NCI-H82 treated with DMSO at 0.1 percent for 48 hours (cell line): ENCODE data around the gene ECM1.

Source experiments
- DNase-seq: peaks from one replicate; lab custom pipeline; 2025; ENCODE audit not compliant: unreplicated experiment; lab: John Stamatoyannopoulos, UW

ECM1 gene

DNA sequence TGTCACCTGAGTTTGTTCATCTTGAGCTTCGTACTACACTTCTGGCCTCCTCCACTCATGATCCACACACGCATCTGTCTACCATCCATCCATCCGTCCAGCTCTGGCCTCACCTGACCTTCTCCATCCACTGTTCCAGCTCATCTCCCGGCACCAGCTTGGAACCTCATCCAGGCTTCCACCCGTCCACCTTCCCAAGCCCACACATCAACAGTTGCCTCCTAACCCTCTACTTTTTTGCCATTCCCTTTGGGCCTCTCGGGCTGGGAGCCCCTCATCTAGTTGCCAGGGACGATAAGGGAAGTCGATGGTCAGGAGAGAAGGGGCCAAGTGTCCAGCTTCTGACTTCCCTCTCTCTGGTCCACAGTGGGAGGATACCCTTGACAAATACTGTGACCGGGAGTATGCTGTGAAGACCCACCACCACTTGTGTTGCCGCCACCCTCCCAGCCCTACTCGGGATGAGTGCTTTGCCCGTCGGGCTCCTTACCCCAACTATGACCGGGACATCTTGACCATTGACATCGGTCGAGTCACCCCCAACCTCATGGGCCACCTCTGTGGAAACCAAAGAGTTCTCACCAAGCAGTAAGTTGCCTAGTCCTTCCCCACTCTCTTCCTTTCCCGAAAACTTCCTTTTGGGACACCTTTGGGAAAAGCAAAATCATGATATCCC is 4.2 kb downstream of the ECM1 start:
- no peak for DNase-seq

DNA sequence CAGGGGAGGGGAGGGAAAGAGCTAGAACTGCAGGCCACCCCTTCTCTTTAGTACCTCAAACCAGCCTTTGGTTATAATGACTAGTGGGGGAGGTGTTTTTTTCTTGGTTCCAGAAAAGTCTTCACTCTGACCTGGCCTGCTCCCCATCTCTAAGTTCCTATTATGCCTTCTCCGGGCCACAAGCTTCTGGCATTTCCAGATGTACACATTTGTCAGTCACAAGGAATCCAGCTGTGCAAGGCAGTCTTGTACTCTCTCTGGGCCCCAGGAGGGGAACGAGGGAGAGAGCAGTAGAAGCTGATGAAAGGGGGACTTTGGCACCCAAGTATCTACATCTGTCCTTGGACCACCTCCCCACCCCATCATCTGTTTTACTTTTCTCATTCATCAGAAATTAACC is 4.9 kb downstream of the ECM1 start:
- no peak for DNase-seq

GRCh38 chr1:150513351-150513791 is 5.5 kb downstream of the ECM1 start:
- peak; percentile 34 for DNase-seq

- no peak for DNase-seq
Measured at GRCh38 chr1:150514260-150514659, 6.4 kb downstream of the ECM1 start.

DNA sequence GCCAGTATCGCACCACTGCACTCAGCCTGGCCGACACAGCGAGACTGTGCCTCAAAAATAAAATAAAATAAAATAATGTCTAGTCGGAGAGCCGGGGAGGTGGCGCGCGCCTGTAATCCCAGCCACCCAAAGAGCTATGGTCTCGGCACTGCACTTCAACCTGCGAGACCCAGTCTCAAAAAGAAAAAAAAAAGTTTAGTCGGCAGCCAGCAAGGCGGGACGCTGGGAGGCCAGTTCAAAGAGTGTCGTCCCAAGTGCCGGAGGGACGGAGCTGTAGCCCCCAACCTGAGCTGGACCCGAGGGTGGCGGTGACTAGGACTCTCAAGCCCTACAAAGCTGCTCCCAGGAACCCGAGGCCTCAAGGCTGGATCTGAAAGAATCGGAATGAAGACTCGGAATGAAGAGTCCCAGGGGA is 7.0 kb downstream of the ECM1 start:
- no peak for DNase-seq

DNA sequence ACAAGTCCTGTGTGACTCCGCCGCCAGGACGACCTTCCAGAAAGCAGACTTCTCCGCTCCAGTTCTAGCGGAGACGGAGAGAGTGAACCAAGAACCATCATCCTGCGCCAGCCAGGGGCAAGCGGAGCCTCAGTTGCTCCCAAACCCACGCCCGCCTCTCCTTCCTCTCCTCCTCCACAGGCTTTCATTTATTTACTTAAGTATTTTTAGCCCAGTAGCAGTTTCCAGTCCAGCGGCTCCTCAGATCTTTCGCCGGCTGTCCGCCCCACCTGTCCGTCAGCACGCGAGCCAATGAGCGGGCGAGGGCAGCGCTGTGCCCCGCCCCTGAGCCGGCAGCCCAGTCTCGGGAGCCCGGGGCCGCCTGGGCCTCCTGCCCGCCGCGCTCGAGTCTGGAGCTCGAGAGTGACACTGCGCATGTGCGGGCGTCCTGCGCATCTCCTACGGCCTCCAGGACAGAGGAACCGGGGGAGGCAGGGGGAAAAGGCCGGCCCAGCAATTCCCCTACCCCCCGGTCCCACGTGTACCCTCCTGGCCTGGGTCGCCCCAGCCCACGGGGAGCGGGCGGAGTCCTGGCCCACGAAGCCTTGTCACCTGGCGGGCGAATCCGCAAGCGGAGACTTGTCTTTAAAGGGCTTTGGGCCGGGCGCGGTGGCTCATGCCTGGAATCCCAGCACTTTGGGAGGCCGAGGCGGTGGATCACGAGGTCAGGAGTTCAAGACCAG is 7.6 kb downstream of the ECM1 start, which contains the start of gene FALEC:
Gene FALEC (plus strand): TSS at position 425 of the 722 bp plus-strand sequence.
- peak; percentile 95 for DNase-seq

DNA sequence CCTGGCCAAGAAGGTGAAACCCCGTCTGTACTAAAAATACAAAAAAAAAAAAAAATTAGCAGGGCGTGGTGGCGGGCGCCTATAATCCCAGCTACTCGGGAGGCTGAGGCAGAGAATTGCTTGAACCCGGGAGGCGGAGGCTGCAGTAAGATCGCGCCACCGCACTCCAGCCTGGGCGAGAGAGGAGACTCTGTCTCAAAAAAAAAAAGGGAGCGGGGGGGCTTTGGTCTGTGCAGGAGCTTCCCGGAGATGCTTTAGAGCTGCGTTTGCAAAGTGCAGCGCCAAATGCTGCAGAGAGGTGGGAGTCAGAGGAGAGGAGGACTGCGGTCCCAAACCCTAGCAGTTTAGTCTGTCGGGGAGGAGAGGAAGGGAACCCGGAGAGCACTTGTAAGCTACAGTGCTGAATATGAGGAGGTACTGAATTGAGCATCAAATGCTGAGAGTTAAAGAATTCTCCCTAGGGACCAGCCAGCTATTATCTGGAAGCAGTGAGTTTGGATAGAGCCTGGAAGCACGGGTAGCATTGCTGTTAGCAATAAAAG is 8.2 kb downstream of the ECM1 start:
- peak; percentile 23 for DNase-seq

- DNase-seq: no peak
Measured at GRCh38 chr1:150516616-150517015, 8.7 kb downstream of the ECM1 start.

GRCh38 chr1:150521196-150521968 is 13.5 kb downstream of the ECM1 start:
- no peak for DNase-seq

- DNase-seq: no peak
Measured at GRCh38 chr1:150525348-150525747, 17.4 kb downstream of the ECM1 start.

DNA sequence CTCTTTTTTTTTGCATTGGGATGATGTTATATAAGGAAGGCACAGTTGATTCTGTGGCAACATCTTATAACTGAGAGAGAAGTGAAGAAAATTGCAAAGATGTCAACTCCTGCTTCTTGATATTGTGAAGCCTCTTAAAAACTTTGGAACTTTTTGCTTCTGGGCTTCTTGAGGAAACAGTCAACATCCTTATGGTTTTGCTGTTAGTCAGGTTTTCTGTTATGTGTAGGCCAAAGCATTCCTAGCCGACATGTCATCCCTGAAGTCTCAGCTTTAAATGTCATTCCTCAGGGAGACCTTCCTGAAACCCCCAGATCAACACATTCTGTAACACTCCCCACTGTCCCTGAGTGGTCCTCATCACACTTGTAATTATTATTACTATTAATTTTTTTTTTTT is 20.3 kb downstream of the ECM1 start:
- no peak for DNase-seq

DNA sequence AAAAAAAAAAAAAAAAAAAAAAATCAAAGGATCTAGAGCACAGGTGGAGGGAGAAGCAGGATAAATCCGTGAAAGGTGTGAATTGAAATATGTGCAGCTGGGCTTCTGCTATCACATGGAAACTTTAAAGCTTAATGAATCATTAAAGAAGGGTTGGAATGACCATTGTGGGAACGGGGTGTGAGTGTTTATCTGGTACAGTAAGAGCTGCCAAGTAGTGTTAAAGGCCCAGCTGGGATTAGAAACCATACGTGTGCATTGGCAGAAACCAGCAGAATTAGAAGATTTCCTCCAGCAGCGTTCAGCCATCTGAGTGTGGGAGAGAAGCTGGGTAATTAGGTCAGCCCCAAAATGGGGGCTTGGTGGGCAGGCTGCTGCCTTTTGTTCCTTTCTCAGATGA is 21.1 kb downstream of the ECM1 start:
- no peak for DNase-seq

- DNase-seq: no peak
Measured at GRCh38 chr1:150530491-150531159, 22.7 kb downstream of the ECM1 start.

GRCh38 chr1:150532860-150533259 is 25.0 kb downstream of the ECM1 start:
- no peak for DNase-seq

DNA sequence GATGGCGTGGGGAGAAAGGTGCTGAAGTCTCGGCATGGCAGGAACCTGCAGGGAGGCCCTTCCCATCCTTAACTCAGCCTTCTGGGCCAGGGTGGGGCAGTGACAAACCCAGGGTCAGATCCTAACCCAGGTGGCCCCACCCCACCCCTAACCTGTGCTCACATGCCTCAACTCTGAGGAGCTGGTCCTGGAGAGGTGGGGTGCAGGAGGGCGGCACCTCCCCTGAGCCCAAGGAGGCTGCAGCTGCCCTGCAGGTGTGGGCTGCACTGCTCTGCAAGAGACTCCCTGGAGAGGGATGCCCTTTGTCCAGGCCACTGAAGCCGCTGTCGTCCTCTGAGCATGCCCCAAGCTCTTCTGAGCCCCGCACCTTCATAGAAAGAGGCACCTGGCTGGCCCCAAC is 26.1 kb downstream of the ECM1 start:
- no peak for DNase-seq

DNA sequence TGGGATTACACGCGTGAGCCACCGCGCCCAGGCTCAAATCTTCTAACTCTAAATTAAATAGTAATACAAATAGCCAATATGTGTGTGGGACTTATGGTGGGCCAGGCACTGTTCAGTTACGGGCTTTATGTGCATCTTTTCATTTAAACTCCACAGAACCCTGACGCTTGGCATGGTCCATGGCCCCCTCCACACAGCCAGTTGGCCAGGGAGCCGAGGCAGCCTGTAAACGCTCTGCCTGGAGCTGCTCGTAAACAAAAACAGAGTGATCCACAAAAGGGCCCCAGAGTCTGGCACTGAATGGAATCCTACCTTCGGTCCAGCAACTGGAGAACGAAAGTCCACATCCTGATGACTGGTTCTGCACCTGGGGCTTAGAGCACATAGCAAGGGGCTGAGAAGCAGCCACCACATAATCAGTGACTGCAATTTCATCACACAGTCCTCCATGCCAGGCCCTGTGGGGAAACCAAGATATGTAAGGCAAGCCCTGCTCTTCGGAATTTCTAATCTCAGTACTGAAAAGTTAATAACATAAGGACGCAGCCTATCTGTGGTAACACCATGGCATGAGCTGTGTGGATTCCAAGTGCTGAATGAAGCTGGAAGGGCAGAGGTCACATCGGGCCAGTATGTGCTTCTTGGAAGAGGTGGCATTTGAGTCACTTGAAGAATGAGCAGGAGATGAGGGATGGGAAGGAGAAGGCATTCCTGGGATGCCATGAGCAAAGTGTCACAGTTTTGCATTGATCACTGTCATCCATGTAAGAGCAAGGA is 27.8 kb downstream of the ECM1 start:
- no peak for DNase-seq

DNA sequence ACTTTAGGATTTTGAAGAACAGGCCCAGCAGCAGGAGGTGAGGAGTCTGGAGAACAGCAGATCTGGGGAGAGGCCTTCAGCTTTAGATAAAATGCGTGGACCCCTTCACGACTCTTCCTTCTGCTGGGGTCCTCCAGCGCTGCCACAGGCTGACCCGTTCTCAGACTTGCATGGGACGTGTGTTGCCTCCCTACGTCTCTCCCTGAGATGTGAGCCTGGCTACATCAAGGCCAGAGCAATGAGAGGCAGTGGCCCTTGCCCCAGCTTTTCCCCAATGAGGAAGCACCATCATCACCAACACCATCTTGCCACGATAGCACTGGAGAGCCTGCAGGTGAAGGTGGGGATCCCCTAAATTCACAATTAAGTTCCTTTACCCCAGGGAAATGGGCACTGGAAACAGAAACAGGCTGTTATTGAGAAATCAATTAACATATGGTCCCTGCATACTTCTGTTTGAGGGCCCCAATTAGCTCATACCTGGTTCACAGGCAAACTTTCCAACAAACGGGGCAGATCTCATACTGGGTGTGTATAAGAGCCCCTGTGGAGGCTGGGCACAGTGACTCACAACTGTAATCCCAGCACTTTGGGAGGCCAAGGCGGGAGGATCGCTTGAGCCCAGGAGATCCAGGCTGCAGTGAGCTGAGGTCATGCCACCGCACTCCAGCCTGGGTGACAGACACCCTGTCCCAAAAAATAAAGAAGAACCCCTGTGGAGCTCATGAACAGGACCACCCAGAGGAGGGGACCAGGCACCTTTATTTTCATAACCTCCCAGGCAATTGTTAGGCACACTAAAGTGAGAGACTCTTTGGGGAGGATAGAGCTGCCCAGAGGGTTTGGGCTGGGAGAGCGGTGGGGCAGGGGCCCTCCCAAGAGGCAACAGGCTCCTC is 29.2 kb downstream of the ECM1 start:
- DNase-seq: no peak

DNA sequence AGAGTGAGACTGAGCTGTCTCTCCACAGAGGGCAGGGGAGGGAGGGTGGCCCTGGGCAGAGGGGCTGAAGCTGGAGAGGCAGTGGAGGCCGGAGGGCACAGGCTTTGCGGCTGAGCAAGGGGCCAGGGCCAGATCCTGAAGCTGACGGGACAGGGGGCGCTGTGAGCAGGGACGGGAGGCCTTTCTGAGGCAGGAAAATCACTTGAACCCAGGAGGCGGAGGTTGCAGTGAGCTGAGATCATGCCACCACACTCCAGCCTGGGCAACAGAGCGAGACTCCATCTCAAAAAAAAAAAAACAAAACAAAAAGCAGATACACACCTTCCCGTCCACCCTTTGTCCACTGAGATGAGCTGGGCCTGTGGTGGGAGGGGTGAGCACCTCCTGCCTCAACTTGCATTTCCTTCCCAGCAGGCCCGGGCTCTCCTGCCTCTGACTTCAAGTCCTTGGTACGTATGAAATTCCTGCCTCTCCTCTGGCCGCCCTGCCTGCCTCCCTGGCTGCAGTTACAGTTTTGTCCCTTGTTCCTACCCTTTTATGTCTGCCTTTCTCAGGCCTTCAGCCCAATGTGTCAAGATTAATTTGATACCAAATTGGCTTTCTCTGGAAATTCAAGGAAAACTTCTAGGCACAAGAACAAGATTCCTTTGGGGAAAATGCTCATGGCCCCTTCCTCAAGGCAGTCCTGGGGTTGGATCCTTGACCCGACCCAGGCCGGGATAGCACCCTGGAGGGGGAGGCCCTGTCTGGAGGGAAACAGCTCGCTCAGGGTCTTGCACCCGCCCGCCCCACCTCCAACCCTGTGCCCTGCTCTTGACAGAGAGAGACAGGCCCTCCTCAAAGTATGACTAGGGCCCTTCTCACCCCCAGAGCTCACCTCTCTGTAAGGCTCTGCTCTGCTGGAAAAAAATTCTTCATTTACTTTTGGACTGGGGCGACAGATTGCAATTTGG is 30.1 kb downstream of the ECM1 start:
- no peak for DNase-seq
